Tibial artery (tissue), 4 donors: Measurements from ENCODE around the gene RTN4RL2.

Experiments
- DNase-seq, 2 donors: peaks; one replicate each; pipeline ENCODE4 v3.0.0-alpha.2; 2019
- H3K27ac ChIP-seq, 2 donors: fragments of 200-600 bp; sonication (generic) in 1 of 2; 1 replicate in 1 of 2; 2 replicates in 1 of 2; pipeline ENCODE4 v1.5.1; 2018 to 2019; ENCODE audit warnings: mild to moderate bottlenecking in 1 of 2
- H3K27me3 ChIP-seq, 2 donors: fragments of 200-600 bp; sonication (generic) in 1 of 2; one replicate each; pipeline versions ENCODE4 v1.5.1 to v1.6.0; 2016 to 2019
- H3K36me3 ChIP-seq, 3 donors: fragments of 200-600 bp; sonication (generic) in 2 of 3; one replicate each; pipeline ENCODE4 v1.5.1; 2016 to 2019; ENCODE audit warnings: mild to moderate bottlenecking in 2 of 3
- H3K4me1 ChIP-seq, 4 donors: fragments of 200-600 bp; sonication (generic) in 2 of 4; 1 replicate in 3 of 4; 2 replicates in 1 of 4; pipeline ENCODE4 v1.5.1; 2016 to 2019
- H3K4me3 ChIP-seq, 2 donors: fragments of 200-600 bp; sonication (generic) in 1 of 2; 1 replicate in 1 of 2; 2 replicates in 1 of 2; pipeline ENCODE4 v1.5.1; 2018 to 2019; ENCODE audit warnings: mild to moderate bottlenecking in 2 of 2
- H3K9me3 ChIP-seq, 3 donors: fragments of 200-600 bp; sonication (generic) in 1 of 3; one replicate each; pipeline ENCODE4 v1.5.1; 2016 to 2019
- intact Hi-C: fragments of 100-400 bp; cut with DNase I; formaldehyde crosslinking; loops from one replicate; pipeline ENCODE4 v1.15.0; 2023; ENCODE audit warnings: low total_unique reads
- TF ChIP-seq, protein P1 (sequence below), 2 experiments: fragments of 200-600 bp in 1 of 2; fragments of 450-650 bp in 1 of 2; IDR thresholded peaks; one replicate each; pipeline ENCODE4 v1.5.1; 2017 to 2019; ENCODE audit warnings: antibody characterized with exemption in 2 of 2, mild to moderate bottlenecking in 1 of 2, moderate library complexity in 1 of 2

The RTN4RL2 gene

GRCh38 chr11:57475191-57475590, 14.9 kb downstream of the RTN4RL2 start:
- Histone ChIP-seq H3K27me3 (peaks cover 0 to 70% of the 10 kb centered on the region in 2 donors), H3K4me1 (peaks cover 0 to 18% (median 14%) of the 10 kb centered on the region in 4 donors), H3K9me3 (no peaks in the 10 kb centered on the region), H3K4me3 (no peak overlapping the region), H3K27ac (no peak overlapping the region), H3K36me3 (no peaks in the 10 kb centered on the region)
- no peak for DNase-seq
- intact Hi-C loops = no loop called here
- TF ChIP-seq, protein P1, sequence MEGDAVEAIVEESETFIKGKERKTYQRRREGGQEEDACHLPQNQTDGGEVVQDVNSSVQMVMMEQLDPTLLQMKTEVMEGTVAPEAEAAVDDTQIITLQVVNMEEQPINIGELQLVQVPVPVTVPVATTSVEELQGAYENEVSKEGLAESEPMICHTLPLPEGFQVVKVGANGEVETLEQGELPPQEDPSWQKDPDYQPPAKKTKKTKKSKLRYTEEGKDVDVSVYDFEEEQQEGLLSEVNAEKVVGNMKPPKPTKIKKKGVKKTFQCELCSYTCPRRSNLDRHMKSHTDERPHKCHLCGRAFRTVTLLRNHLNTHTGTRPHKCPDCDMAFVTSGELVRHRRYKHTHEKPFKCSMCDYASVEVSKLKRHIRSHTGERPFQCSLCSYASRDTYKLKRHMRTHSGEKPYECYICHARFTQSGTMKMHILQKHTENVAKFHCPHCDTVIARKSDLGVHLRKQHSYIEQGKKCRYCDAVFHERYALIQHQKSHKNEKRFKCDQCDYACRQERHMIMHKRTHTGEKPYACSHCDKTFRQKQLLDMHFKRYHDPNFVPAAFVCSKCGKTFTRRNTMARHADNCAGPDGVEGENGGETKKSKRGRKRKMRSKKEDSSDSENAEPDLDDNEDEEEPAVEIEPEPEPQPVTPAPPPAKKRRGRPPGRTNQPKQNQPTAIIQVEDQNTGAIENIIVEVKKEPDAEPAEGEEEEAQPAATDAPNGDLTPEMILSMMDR (IDR thresholded peaks at IDR 0.05) = no peak

GRCh38 chr11:57475671-57476046, 15.3 kb downstream of the RTN4RL2 start:
- Histone ChIP-seq H3K27me3 (peaks cover 0 to 70% of the 10 kb centered on the region in 2 donors), H3K4me3 (peak overlapping the region in 1 of 2 donors; percentile 52)

DNA sequence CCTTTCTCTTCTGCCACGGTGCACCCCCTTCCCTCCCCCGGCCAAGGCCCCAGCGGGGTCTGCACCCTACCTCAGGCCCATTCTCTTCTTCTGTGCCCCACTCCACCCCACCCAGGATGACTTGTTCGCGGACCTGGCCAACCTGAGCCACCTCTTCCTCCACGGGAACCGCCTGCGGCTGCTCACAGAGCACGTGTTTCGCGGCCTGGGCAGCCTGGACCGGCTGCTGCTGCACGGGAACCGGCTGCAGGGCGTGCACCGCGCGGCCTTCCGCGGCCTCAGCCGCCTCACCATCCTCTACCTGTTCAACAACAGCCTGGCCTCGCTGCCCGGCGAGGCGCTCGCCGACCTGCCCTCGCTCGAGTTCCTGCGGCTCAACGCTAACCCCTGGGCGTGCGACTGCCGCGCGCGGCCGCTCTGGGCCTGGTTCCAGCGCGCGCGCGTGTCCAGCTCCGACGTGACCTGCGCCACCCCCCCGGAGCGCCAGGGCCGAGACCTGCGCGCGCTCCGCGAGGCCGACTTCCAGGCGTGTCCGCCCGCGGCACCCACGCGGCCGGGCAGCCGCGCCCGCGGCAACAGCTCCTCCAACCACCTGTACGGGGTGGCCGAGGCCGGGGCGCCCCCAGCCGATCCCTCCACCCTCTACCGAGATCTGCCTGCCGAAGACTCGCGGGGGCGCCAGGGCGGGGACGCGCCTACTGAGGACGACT, 15.9 kb downstream of the RTN4RL2 start:
- peak overlapping the region; percentile 44 to 52 for H3K4me3 ChIP-seq
- peaks cover 0 to 67% of the 10 kb centered on the region in 2 donors for H3K27me3 ChIP-seq
- TF ChIP-seq, protein P1 (IDR thresholded peaks at IDR 0.05) = no peak
- H3K4me1 ChIP-seq = peaks cover 0 to 18% (median 14%) of the 10 kb centered on the region in 4 donors
- DNase-seq = no peak
- intact Hi-C loops = no loop called here
- H3K9me3 ChIP-seq = no peaks in the 10 kb centered on the region
- no peaks in the 10 kb centered on the region for H3K36me3 ChIP-seq
- H3K27ac ChIP-seq = no peak overlapping the region

More at GRCh38 chr11:57475671-57476046, 15.3 kb downstream of the RTN4RL2 start:
- Histone ChIP-seq H3K9me3 (no peaks in the 10 kb centered on the region), H3K36me3 (no peaks in the 10 kb centered on the region), H3K4me1 (peaks cover 0 to 18% (median 14%) of the 10 kb centered on the region in 4 donors), H3K27ac (no peak overlapping the region)
- no peak for DNase-seq
- intact Hi-C loops = no loop called here
- TF ChIP-seq, protein P1 (IDR thresholded peaks at IDR 0.05) = no peak

DNA sequence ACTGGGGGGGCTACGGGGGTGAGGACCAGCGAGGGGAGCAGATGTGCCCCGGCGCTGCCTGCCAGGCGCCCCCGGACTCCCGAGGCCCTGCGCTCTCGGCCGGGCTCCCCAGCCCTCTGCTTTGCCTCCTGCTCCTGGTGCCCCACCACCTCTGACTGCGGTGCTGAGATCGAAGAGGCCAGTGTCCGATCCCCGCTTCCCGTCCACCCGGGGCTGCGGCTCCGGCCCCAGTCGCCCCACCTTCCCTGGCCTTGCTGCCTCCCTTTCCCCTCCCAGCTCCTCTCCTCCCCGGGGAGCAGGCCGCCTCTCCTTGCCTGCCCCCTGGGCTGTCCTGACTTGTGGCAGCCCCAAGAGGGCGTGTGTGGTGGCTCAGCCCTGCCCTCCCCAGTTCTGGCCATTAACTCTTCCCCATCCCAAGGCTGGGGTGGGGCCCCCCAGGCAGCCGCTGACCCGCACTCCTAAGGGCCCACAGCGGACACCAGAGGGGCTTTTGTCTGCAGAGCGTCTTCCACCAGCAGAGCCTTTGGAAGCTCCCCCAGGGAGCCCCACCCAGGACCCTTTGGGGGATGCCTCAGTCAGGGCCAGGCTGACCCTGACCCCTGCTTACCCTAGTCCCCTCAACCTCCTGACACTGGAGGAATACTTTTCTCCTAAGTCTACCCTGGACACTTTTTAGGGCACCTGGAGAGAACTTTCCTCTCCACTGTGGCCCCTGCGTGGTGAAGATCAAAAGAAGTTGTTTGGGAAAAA, 16.6 kb downstream of the RTN4RL2 start:
- Histone ChIP-seq H3K27ac (no peak overlapping the region), H3K27me3 (peaks cover 0 to 61% of the 10 kb centered on the region in 2 donors), H3K4me3 (peak overlapping the region; percentile 44 to 52), H3K9me3 (no peaks in the 10 kb centered on the region), H3K4me1 (peaks cover 0 to 18% (median 14%) of the 10 kb centered on the region in 4 donors), H3K36me3 (no peaks in the 10 kb centered on the region)
- TF ChIP-seq, protein P1 (IDR thresholded peaks at IDR 0.05) = peak; percentile 33 to 40
- intact Hi-C loops = no loop called here
- DNase-seq = no peak

GRCh38 chr11:57477507-57478189, 17.3 kb downstream of the RTN4RL2 start:
- H3K4me1 ChIP-seq = peaks cover 0 to 22% (median 16%) of the 10 kb centered on the region in 4 donors
- H3K9me3 ChIP-seq = no peaks in the 10 kb centered on the region
- H3K36me3 ChIP-seq = no peaks in the 10 kb centered on the region
- TF ChIP-seq, protein P1 (IDR thresholded peaks at IDR 0.05) = no peak
- no peak overlapping the region for H3K4me3 ChIP-seq
- H3K27ac ChIP-seq = no peak overlapping the region
- no peak for DNase-seq
- H3K27me3 ChIP-seq = peaks cover 0 to 61% of the 10 kb centered on the region in 2 donors
- intact Hi-C loops = no loop called here
